Large intestine (tissue), 1 donor: Measurements from ENCODE around the gene KCNA10. TPM values are rescaled to one million over a fixed set of nuclear protein-coding genes. Genes with fewer than 3 reads are reported as not detected.

Experiments
- polyA plus RNA-seq: library from polyadenylated mRNA; unstranded; fragments of 120-200 nt; gene quantifications from one replicate; pipeline ENCODE4 v1.2.1, GENCODE V29; 2013

KCNA10 gene
- polyA plus RNA-seq, 1 donor, result not detected

Other genes starting within 250 kb of the KCNA10 start
- 13.1 TPM for gene RBM15, start 179.8 kb downstream of the KCNA10 start, polyA plus RNA-seq
- 47.1 TPM for gene SLC16A4, start 128.1 kb downstream of the KCNA10 start, polyA plus RNA-seq
- 136 TPM for gene LAMTOR5, start 111.5 kb downstream of the KCNA10 start, polyA plus RNA-seq
- gene PROK1, start 68.0 kb downstream of the KCNA10 start, polyA plus RNA-seq, result 0.13 TPM
- 1.2 TPM for gene KCNA2, start 87.2 kb upstream of the KCNA10 start, polyA plus RNA-seq
- gene KCNA3, start 155.8 kb upstream of the KCNA10 start, polyA plus RNA-seq, result 0.37 TPM